ENCODE results near the gene TSPAN32. TPM values are rescaled to one million over a fixed set of nuclear protein-coding genes. Genes with fewer than 3 reads are reported as not detected.

Gene TSPAN32
- total RNA-seq, 1 experiment from 2014 or later: 13.3 TPM

GRCh38 chr11:2289350-2289749, 12.5 kb upstream of the TSPAN32 start:
- no peak for DNase-seq (ENCODE audit: low spot score)

- no peak for DNase-seq (ENCODE audit: low spot score)
Measured at GRCh38 chr11:2289859-2290258, 12.0 kb upstream of the TSPAN32 start.

- DNase-seq (ENCODE audit: low spot score): peak; percentile 43
Measured at GRCh38 chr11:2290351-2290841, 11.4 kb upstream of the TSPAN32 start.

- DNase-seq (ENCODE audit: low spot score): no peak
Measured at GRCh38 chr11:2293531-2293971, 8.3 kb upstream of the TSPAN32 start.

GRCh38 chr11:2293984-2294925, 7.6 kb upstream of the TSPAN32 start:
- DNase-seq (ENCODE audit: low spot score): no peak

- DNase-seq (ENCODE audit: low spot score): no peak
Measured at GRCh38 chr11:2294926-2295290, 6.9 kb upstream of the TSPAN32 start.

- DNase-seq (ENCODE audit: low spot score): no peak
Measured at GRCh38 chr11:2295971-2296912, 5.6 kb upstream of the TSPAN32 start.

GRCh38 chr11:2296913-2297622, 4.7 kb upstream of the TSPAN32 start:
- no peak for DNase-seq (ENCODE audit: low spot score)

GRCh38 chr11:2297623-2298030, 4.2 kb upstream of the TSPAN32 start:
- DNase-seq (ENCODE audit: low spot score): no peak

GRCh38 chr11:2298131-2298794, 3.5 kb upstream of the TSPAN32 start:
- DNase-seq (ENCODE audit: low spot score): no peak

- DNase-seq (ENCODE audit: low spot score): no peak
Measured at GRCh38 chr11:2298795-2299761, 2.7 kb upstream of the TSPAN32 start.

GRCh38 chr11:2299773-2300172, 2.0 kb upstream of the TSPAN32 start:
- no peak for DNase-seq (ENCODE audit: low spot score)

- DNase-seq (ENCODE audit: low spot score): no peak
Measured at GRCh38 chr11:2300290-2300935, 1.4 kb upstream of the TSPAN32 start.

GRCh38 chr11:2300936-2301630, 730 bp upstream of the TSPAN32 start:
- DNase-seq (ENCODE audit: low spot score): no peak

- DNase-seq (ENCODE audit: low spot score): peak; percentile 34
Measured at GRCh38 chr11:2302306-2302895, 588 bp downstream of the TSPAN32 start.

- DNase-seq (ENCODE audit: low spot score): no peak
Measured at GRCh38 chr11:2302896-2303626, 1.2 kb downstream of the TSPAN32 start.
